Upper lobe of left lung (tissue), 4 donors: ENCODE results near the gene ARHGEF10L.

Experiments used
- CTCF ChIP-seq, 6 experiments: fragments of 450-650 bp in 4 of 6; fragments of 200-600 bp in 2 of 6; sonication (generic) in 2 of 6; IDR thresholded peaks; one replicate each; pipeline ENCODE4 v1.5.1; 2016 to 2019; ENCODE audit warnings: antibody characterized with exemption in 6 of 6
- POLR2A ChIP-seq, 4 donors: fragments of 450-650 bp; IDR thresholded peaks; one replicate each; pipeline ENCODE4 v1.5.1; 2016 to 2017; ENCODE audit warnings: antibody characterized with exemption in 4 of 4, mild to moderate bottlenecking in 2 of 4
- POLR2AphosphoS5 ChIP-seq, 2 donors: sonication (generic); formaldehyde crosslinking; IDR thresholded peaks; one replicate each; pipeline ENCODE4 v1.5.1; 2017; ENCODE audit warnings: antibody characterized with exemption in 2 of 2

DNA sequence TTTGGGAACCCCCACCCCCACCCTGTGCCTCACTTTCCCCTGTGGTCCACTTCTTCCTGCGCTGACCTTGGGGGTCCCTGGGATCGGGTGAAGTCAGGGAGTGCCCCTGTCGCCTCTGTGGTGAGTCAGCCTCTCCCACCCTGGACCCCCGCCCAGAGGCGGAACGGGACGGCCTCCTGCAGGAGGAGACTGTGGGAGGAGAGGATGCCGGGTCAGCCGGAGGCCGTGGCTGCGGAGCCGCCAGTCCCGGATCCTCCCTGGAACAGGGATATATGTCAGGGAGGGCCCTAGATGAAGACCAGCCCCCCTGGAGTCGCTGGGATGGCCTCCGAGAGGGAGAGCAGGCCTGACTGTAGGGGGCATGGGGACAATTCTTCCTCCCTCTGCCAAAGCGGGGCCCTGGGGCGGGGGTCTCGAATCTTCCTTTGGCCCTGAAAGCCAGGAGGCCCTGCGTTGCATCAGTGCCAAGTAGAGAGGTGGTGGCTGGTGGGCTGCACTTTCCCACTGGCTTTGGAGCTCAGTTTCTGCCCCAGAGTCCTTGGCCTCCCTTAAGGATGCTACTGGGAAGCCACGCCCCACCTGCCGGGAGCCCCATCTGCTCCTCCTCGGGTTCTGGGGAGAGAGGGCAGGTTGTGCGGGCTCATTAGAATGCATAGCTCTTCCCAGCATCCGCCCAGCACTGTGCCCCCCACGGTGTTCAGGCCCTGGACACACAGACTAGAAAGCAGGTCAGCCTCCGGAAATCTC, 930 bp downstream of the ARHGEF10L start:
- TF ChIP-seq CTCF (IDR thresholded peaks at IDR 0.05) = no peak
- TF ChIP-seq POLR2AphosphoS5 (IDR thresholded peaks at IDR 0.05) = no peak
- no peak for TF ChIP-seq POLR2A (IDR thresholded peaks at IDR 0.05)
